DOHH2 (cell line): ENCODE results near the gene PKHD1.

ENCODE experiments used
- EZH2phosphoT487 ChIP-seq: fragments of 200-600 bp; sonication (generic); IDR thresholded peaks from 2 replicates; pipeline ENCODE4 v1.6.1; 2017; ENCODE audit warnings: borderline replicate concordance, mild to moderate bottlenecking, antibody characterized with exemption, low read length, moderate library complexity, mixed read lengths
- TF ChIP-seq, protein P1 (sequence below): fragments of 200-600 bp; sonication (generic); IDR thresholded peaks from one replicate; pipeline ENCODE4 v1.5.1; 2014; ENCODE audit warnings: antibody characterized with exemption, mild to moderate bottlenecking, low read depth, low read length; ENCODE audit not compliant: poor library complexity, severe bottlenecking

DNA sequence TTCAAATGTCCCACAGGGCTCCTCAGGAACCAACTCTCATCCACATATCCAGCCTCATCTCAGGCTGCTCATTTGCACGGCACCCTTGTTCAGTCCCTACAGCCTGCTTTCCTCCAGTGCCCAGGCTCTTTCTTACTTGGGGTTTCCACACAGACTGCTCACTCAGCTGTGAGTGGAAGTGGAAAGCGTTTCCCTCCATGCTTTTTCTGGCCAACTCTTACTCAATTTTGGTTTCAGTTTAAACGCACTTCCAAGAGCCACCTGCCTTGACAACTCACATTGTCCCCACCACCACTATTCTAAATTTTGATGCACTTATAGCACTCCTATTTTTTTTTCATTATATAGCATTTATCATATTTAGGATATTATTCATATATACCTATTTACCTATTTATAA, 367.1 kb downstream of the PKHD1 start:
- TF ChIP-seq, protein P1, sequence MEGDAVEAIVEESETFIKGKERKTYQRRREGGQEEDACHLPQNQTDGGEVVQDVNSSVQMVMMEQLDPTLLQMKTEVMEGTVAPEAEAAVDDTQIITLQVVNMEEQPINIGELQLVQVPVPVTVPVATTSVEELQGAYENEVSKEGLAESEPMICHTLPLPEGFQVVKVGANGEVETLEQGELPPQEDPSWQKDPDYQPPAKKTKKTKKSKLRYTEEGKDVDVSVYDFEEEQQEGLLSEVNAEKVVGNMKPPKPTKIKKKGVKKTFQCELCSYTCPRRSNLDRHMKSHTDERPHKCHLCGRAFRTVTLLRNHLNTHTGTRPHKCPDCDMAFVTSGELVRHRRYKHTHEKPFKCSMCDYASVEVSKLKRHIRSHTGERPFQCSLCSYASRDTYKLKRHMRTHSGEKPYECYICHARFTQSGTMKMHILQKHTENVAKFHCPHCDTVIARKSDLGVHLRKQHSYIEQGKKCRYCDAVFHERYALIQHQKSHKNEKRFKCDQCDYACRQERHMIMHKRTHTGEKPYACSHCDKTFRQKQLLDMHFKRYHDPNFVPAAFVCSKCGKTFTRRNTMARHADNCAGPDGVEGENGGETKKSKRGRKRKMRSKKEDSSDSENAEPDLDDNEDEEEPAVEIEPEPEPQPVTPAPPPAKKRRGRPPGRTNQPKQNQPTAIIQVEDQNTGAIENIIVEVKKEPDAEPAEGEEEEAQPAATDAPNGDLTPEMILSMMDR: no peak
- TF ChIP-seq EZH2phosphoT487: no peak
